PC-3 (cell line): ENCODE results near the gene CSTF3. TPM values are rescaled to one million over a fixed set of nuclear protein-coding genes. Genes with fewer than 3 reads are reported as not detected.

Source experiments
- ATAC-seq: fragments of 200-7000 bp; cut with Tn5 transposase; 2 replicates; pipeline ENCODE4 v1.9.1; 2020; ENCODE audit warnings: mild to moderate bottlenecking, moderate library complexity
- Bru-seq: library from RNA; stranded (reverse); fragments of 400-500 nt; gene quantifications from one replicate; lab custom pipeline; 2021; lab: Mats Ljungman, UMichigan
- BruChase-seq, 2 experiments: library from RNA; stranded (reverse); fragments of 400-500 nt; gene quantifications; one replicate each; lab custom pipeline; 2021; lab: Mats Ljungman, UMichigan
- BruUV-seq: library from RNA; stranded (reverse); fragments of 400-500 nt; replicated peaks from 2 replicates; lab custom pipeline; 2021; lab: Mats Ljungman, UMichigan
- CTCF ChIA-PET: fragments of 300-600 bp; sonication (Branson Sonifier 250); formaldehyde crosslinking; loops from one replicate; lab custom pipeline; 2022; ENCODE audit warnings: antibody characterized with exemption; lab: Charles Lee
- POLR2A ChIA-PET: fragments of 300-600 bp; sonication (Branson Sonifier 250); formaldehyde crosslinking; loops from one replicate; lab custom pipeline; 2022; ENCODE audit warnings: antibody characterized with exemption; ENCODE audit not compliant: unreplicated experiment; lab: Charles Lee
- DNase-seq: peaks from one replicate; pipeline ENCODE4 v3.0.0-alpha.2; 2015
- H2AFZ ChIP-seq: fragments of 300-600 bp; sonication (generic); 2 replicates; pipeline ENCODE4 v1.6.0; 2016; ENCODE audit warnings: antibody characterized with exemption, low read length
- H3F3A ChIP-seq: fragments of 300-600 bp; sonication (generic); one replicate; pipeline ENCODE4 v1.6.0; 2017; ENCODE audit warnings: antibody characterized with exemption, low read length, control low read depth, mild to moderate bottlenecking; ENCODE audit not compliant: unreplicated experiment
- H3K27ac ChIP-seq: fragments of 300-600 bp; sonication (generic); 2 replicates; pipeline ENCODE4 v1.5.1; 2016; ENCODE audit warnings: mild to moderate bottlenecking, low read length
- H3K27me3 ChIP-seq: fragments of 300-600 bp; sonication (generic); 2 replicates; pipeline ENCODE4 v1.6.1; 2016; ENCODE audit warnings: low read length, mixed read lengths
- H3K36me3 ChIP-seq: fragments of 300-600 bp; sonication (generic); 2 replicates; pipeline ENCODE4 v1.6.1; 2016; ENCODE audit warnings: low read depth, mixed run types, low read length, mixed read lengths
- H3K4me1 ChIP-seq: fragments of 300-600 bp; sonication (generic); 2 replicates; pipeline ENCODE4 v1.5.1; 2016; ENCODE audit warnings: low read length; ENCODE audit not compliant: insufficient read depth
- H3K4me2 ChIP-seq: fragments of 300-600 bp; sonication (generic); 2 replicates; pipeline ENCODE4 v1.6.0; 2016; ENCODE audit warnings: low read length
- H3K4me3 ChIP-seq: fragments of 300-600 bp; sonication (generic); 2 replicates; pipeline ENCODE4 v1.5.1; 2016; ENCODE audit warnings: mild to moderate bottlenecking, low read length, mixed read lengths
- H3K79me2 ChIP-seq: fragments of 300-600 bp; sonication (generic); 2 replicates; pipeline ENCODE4 v1.6.1; 2017; ENCODE audit warnings: low read length, mixed read lengths
- H3K9ac ChIP-seq: fragments of 300-600 bp; sonication (generic); 2 replicates; pipeline ENCODE4 v1.6.0; 2016; ENCODE audit warnings: mild to moderate bottlenecking, low read length
- H3K9me2 ChIP-seq: fragments of 300-600 bp; sonication (generic); replicated peaks from 2 replicates; pipeline ENCODE4 v1.6.1; 2016; ENCODE audit warnings: mixed run types, low read length, mixed read lengths
- H3K9me3 ChIP-seq: fragments of 300-600 bp; sonication (generic); 2 replicates; pipeline ENCODE4 v1.6.1; 2016; ENCODE audit warnings: low read length, mixed read lengths
- H4K20me1 ChIP-seq: fragments of 300-600 bp; sonication (generic); 2 replicates; pipeline ENCODE4 v1.6.1; 2016; ENCODE audit warnings: low read length, mixed read lengths
- CTCF ChIP-seq: fragments of 300-600 bp; sonication (generic); conservative IDR thresholded peaks from 2 replicates; pipeline ENCODE4 v1.5.1; 2017; ENCODE audit warnings: antibody characterized with exemption, low read depth, mild to moderate bottlenecking, low read length
- EZH2 ChIP-seq: fragments of 300-600 bp; sonication (generic); IDR thresholded peaks from one replicate; pipeline ENCODE4 v1.6.1; 2017; ENCODE audit warnings: antibody characterized with exemption, mild to moderate bottlenecking, low read length; ENCODE audit not compliant: unreplicated experiment
- EZH2phosphoT487 ChIP-seq: fragments of 300-600 bp; sonication (generic); IDR thresholded peaks from 2 replicates; pipeline ENCODE4 v1.6.1; 2018; ENCODE audit warnings: mild to moderate bottlenecking, antibody characterized with exemption, low read length, borderline replicate concordance
- intact Hi-C: fragments of 100-400 bp; cut with micrococcal nuclease; formaldehyde crosslinking; loops from 2 replicates; pipeline ENCODE4 v1.9.0; 2023
- long read RNA-seq: library from polyadenylated mRNA; unstranded; transcript quantifications from one replicate; pipeline ENCODE4 v2.0.0, GENCODE V29; 2021; ENCODE audit not compliant: unreplicated experiment
- total RNA-seq: library from RNA; depleted of rRNA; stranded (reverse); fragments of >200 nt; gene quantifications from 2 replicates; pipeline ENCODE4 v1.2.3, GENCODE V29; 2014; rRNA removed

Gene CSTF3
- total RNA-seq (18.5 and 30.0 TPM in 2 replicates), Bru-seq, nascent RNA (percentile 87 among the genes with signal in this experiment), BruChase-seq, experiment 1, labeled RNA remaining after a 6-hour chase (percentile 82 among the genes with signal in this experiment), BruChase-seq, experiment 2, labeled RNA remaining after a 2-hour chase (percentile 88 among the genes with signal in this experiment)
- long read RNA-seq, transcript CSTF3-201 (21 exons, 2,797 nt): major isoform, 10 of 33 reads
- long read RNA-seq, partial matches to known transcripts: 6 of 33 reads
- long read RNA-seq, other reads (novel, unspliced or antisense): 10 of 33 reads

DNA sequence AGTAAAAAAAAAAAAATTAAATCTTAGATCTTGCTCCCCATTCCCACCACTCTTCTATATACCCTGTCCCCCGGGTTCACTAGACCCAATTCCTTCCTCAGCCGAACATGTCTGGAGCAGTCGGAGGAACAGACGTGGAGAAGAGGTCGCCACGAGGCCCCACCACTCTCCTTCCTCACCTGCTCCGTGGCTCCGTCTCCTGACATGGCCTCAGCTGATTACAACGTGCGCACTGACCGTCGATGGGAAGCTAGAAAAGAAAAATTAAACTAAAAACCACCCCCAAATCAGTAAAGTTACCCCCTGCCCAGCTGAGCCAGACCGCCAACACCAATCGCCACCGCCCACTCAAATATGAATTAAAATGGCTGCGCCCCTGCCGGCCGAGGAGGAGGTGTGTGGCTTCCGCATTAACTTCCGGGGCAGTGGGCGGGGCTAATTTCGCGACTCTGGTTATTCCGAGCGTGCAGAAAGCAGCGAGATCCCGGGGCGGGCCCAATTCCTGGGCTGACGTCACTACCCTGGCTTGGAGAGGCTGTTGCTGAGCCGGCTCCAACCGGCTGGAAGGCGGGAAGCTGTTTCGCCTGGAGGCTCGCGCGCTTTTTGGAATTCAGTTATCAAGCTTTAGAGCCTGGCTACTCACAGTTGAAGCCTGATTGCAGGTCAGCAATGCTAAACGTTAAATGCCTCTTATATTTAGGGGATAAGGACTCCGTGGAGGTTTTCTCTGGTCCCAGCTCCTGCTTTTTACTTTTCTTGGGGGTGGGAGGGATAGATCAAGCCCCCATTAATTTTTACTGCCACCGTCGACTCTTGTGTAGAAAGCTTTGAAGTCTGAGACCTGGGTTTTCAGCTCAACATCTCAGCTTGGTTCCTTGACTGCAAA is at the start of gene CSTF3:
CSTF3 (minus strand) TSS at position 361 of the 886 bp plus-strand sequence; CDS start at position 206, 155 bp downstream.
- Histone ChIP-seq H3K4me2 (peak within 1 kb of the TSS; percentile 84), H3K36me3 (peaks cover 3% of the 10 kb centered on the region; the same call in 1 of the 2 replicates), H3K27me3 (no peaks in the 10 kb centered on the region), H3K4me1 (peaks cover 27% of the 10 kb centered on the region), H3K9me3 (no peaks in the 10 kb centered on the region), H3K9me2 (no peaks in the 10 kb centered on the region), H3K27ac (peak within 1 kb of the TSS; percentile 77), H3K79me2 (peaks cover 65% of the 10 kb centered on the region), H3F3A (no peaks in the 10 kb centered on the region), H2AFZ (peak within 1 kb of the TSS; percentile 87), H3K9ac (peak within 1 kb of the TSS; percentile 99), H4K20me1 (peaks cover 38% of the 10 kb centered on the region), H3K4me3 (peak within 1 kb of the TSS; percentile 96)
- DNase-seq: peak; percentile 99
- peak; percentile 94 for ATAC-seq
- intact Hi-C loops: no loop called here
- ChIA-PET CTCF (no interaction called here), POLR2A (interaction anchor here (0.5 to 0.6 kb wide), 4 partner anchors 10 to 535 kb away, joined by 3 to 15 read pairs (median 4); no protein-coding TSS in a partner anchor)
- TSS peak; percentile 94 for BruUV-seq
- TF ChIP-seq EZH2 (no peak), EZH2phosphoT487 (no peak), CTCF (no peak)

DNA sequence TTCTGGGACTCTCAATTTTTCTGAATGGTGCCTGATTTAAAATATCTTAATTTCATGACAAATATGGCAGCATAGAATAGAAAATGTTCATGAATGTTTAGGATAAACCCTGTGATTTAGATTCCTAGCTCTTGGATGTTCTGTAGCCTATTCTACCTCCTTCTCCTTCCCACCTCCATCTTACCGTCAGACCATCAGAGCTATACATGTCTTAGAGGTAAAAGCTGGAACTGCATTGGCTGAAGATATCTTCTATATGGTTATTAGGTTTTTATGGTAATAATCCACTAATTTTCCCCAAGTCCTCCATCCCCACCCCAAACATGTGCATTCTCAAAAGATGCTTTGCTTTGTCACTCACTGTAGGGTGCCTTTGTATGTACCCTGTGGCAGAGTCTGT is 46.9 kb upstream of the CSTF3 start:
- ChIA-PET CTCF (interaction anchor here (0.5 kb wide), 1 partner anchor 17 kb away, joined by 3 read pairs; no protein-coding TSS in a partner anchor), POLR2A (no interaction called here)
- H3K27me3 ChIP-seq: no peaks in the 10 kb centered on the region
- no peaks in the 10 kb centered on the region for H3K9me3 ChIP-seq
- no peak overlapping the region for H3K4me3 ChIP-seq
- H3K4me2 ChIP-seq: no peak overlapping the region
- no peaks in the 10 kb centered on the region for H4K20me1 ChIP-seq
- no peaks in the 10 kb centered on the region for H3K9me2 ChIP-seq
- no peak overlapping the region for H3K27ac ChIP-seq
- H3K4me1 ChIP-seq: no peaks in the 10 kb centered on the region
- no TSS peak for BruUV-seq
- intact Hi-C loops: no loop called here
- ATAC-seq (no peak), DNase-seq (no peak)
- H3K36me3 ChIP-seq: no peaks in the 10 kb centered on the region
- no peak overlapping the region for H2AFZ ChIP-seq
- H3K79me2 ChIP-seq: no peaks in the 10 kb centered on the region
- no peak overlapping the region for H3K9ac ChIP-seq
- no peaks in the 10 kb centered on the region for H3F3A ChIP-seq
- TF ChIP-seq EZH2 (no peak), CTCF (no peak), EZH2phosphoT487 (no peak)
